ENCODE data around the gene GNB1.

The GNB1 gene

DNA sequence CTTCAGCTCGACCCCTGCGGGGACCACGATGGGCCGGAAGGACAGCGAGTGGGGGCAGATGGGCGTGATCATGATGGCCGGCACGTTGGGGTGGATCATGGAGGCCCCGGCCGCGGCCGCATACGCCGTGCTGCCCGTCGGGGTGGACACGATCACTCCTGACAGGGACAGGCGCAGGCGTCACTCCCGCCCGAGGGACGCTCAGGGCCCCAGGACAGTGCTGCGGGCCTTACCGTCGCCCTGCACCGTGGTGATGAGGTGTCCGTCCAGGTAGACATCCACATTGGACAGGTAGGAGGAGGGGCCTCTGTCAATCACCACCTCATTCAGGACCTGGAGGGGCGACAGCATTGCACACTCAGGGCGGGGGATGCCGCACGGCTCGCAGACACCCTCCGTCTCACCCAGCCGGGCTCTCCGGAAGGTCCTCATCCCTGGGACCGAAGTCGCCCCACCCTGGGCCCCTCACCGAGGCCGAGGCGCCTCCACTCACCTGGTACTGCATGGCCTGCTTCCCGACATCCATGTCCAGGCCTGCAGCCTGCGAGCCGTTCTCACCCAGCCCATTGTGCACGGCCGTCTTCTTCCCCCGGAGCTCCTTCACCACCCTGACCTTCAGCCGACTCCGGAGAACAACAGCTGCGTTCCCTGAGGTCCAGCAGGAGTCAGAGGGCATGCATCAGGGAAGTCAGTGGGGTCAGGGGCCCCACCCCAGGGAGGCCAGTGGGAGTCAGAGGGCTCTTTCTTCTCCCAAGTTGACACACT lies 136.7 kb downstream of the GNB1 start:
- TF ChIP-seq MAX (IDR thresholded peaks at IDR 0.05): no peak
- TF ChIP-seq NFIC (IDR thresholded peaks at IDR 0.05): no peak
- no peak for TF ChIP-seq FOXM1 (IDR thresholded peaks at IDR 0.05; ENCODE audit: borderline replicate concordance, low read depth)
- TF ChIP-seq CREB1 (IDR thresholded peaks at IDR 0.05; ENCODE audit: low read depth): no peak
- TF ChIP-seq, protein P1, sequence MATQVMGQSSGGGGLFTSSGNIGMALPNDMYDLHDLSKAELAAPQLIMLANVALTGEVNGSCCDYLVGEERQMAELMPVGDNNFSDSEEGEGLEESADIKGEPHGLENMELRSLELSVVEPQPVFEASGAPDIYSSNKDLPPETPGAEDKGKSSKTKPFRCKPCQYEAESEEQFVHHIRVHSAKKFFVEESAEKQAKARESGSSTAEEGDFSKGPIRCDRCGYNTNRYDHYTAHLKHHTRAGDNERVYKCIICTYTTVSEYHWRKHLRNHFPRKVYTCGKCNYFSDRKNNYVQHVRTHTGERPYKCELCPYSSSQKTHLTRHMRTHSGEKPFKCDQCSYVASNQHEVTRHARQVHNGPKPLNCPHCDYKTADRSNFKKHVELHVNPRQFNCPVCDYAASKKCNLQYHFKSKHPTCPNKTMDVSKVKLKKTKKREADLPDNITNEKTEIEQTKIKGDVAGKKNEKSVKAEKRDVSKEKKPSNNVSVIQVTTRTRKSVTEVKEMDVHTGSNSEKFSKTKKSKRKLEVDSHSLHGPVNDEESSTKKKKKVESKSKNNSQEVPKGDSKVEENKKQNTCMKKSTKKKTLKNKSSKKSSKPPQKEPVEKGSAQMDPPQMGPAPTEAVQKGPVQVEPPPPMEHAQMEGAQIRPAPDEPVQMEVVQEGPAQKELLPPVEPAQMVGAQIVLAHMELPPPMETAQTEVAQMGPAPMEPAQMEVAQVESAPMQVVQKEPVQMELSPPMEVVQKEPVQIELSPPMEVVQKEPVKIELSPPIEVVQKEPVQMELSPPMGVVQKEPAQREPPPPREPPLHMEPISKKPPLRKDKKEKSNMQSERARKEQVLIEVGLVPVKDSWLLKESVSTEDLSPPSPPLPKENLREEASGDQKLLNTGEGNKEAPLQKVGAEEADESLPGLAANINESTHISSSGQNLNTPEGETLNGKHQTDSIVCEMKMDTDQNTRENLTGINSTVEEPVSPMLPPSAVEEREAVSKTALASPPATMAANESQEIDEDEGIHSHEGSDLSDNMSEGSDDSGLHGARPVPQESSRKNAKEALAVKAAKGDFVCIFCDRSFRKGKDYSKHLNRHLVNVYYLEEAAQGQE (IDR thresholded peaks at IDR 0.05; ENCODE audit: low read depth): no peak

DNA sequence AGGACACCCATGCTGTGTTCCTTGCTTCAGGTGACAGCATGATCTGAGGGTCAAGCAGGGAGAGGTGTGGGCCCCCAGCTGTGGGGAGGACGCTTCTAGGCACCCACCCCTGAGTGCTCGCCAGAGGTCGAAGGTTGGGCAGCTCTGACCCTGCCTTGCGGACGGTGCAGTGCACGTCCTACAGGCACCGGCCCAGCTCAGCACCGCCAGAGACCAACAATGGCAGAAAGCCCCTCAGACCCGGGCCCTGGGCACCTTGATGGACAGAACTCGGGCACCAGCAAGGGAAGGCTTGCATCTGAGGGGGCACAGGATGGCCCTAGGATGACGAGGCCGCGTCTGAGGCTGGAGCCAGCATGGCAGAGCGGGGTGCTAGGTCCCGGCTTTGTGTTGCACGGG lies 137.3 kb downstream of the GNB1 start:
- no peak for TF ChIP-seq ZBTB7A (IDR thresholded peaks at IDR 0.05; ENCODE audit: low read depth)
- no peak for TF ChIP-seq TCF12 (IDR thresholded peaks at IDR 0.05; ENCODE audit: low read depth)
- TF ChIP-seq TEAD4 (IDR thresholded peaks at IDR 0.05): no peak
- no peak for TF ChIP-seq EGR1 (IDR thresholded peaks at IDR 0.05)

DNA sequence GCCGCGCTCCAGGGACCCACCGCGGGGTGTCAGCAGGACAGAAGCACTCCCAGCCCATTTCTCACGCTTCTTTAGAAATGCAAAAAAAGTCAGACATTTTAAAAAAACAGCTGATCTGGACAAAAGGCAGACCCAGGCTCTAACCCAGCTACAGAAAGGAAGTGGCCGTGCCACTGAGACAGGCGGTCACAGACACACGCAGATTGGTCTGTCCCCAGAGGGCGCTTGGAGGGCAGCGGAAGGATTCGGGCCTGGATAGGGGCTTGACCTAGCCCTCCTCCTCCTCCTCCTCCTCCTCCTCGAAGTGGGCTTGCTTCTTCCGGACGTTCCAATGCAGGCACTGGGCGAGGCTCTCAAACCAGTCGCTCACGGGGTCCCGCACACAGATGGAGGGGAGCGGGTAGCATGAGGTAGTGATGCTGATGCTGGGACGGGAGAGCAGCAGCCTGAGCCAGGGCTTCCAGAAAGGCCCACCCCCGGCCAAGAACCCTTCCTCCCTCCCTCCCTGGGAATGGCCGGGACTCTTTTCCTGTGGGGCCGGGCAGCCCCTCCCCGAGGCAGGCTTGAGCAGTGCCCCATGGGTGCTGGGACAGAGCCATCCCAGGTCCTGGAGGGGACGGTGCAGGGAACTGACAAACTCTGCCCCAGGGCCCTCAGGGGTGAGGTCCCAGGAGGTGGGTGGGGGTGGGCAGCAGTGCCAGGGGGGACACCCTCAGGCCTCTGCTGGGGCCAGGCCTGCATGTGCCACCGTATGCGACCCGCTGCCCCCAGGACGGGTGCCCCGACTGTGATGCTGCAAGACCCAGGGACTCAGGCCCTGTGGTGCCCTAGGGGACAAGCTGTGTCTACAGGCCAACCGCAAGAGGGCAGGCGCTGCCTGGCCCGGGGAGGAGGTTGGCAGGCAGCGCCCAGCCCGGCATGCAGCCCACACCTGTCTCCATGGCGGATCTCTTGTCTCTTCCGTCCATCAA lies 138.0 kb downstream of the GNB1 start:
- no peak for TF ChIP-seq EGR1 (IDR thresholded peaks at IDR 0.05)

DNA sequence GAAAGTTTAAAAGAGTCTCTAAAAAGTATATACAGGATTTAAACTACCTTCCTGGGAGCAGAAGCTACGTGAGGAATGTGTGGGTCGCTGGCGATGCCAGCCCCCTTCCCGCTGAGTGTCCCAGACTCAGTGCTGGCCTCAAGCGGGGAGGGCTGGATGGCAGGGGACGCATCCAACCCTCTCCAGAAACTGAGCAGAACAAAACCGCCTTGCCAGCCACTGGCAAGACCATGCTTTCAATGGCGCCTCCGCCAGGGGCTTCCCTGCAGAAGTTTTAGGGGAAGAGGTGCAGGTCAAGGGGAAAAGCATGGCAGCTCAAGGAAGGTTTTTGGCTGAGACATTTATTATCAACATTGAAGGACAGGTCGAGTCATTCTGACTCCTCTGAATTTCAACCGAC lies 138.7 kb downstream of the GNB1 start:
- TF ChIP-seq, protein P2, sequence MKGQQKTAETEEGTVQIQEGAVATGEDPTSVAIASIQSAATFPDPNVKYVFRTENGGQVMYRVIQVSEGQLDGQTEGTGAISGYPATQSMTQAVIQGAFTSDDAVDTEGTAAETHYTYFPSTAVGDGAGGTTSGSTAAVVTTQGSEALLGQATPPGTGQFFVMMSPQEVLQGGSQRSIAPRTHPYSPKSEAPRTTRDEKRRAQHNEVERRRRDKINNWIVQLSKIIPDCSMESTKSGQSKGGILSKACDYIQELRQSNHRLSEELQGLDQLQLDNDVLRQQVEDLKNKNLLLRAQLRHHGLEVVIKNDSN (IDR thresholded peaks at IDR 0.05): no peak
- TF ChIP-seq TCF12 (IDR thresholded peaks at IDR 0.05; ENCODE audit: low read depth) (no peak), MAX (IDR thresholded peaks at IDR 0.05) (no peak), NFIC (IDR thresholded peaks at IDR 0.05) (no peak), TEAD4 (IDR thresholded peaks at IDR 0.05) (no peak), YY1 (IDR thresholded peaks at IDR 0.05; ENCODE audit: low read depth) (no peak), ZBTB7A (IDR thresholded peaks at IDR 0.05; ENCODE audit: low read depth) (no peak), FOXM1 (IDR thresholded peaks at IDR 0.05; ENCODE audit: borderline replicate concordance, low read depth) (no peak), EP300 (IDR thresholded peaks at IDR 0.05; ENCODE audit: borderline replicate concordance) (no peak), CEBPB (IDR thresholded peaks at IDR 0.05) (no peak), TAF1 (IDR thresholded peaks at IDR 0.05; ENCODE audit: low read depth) (no peak)

DNA sequence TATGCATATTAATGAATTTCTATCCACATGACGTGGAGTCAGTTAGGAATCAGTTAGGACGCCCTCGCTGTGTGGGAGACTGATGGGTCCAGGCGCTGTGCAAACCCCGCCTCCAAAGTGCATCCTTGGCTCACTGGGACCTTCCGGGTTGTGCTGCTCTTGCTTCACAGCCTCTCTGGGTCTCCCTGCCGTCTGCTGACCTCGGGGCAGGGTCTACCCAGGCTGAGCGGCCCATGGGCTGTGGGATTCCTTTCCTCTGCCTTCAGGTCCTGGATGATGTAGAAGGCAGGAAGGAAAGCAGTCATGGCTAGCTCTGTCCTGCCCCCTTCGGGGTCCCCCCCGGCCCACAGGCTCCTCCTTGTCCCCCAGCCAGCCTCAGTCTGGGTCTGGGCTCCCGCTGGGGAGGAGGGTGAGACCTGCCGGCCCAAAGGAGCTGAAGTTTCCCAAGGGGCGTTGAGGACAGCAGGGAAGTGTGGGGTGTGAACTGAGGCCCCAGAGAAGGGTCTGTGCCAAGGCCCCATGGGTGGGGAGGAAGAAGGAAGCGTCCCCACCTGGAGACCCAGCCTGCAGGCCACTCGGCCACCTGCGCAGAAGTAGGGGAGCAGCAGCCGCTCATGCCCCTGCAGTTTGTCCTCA lies 142.1 kb downstream of the GNB1 start:
- TF ChIP-seq, protein P2 (IDR thresholded peaks at IDR 0.05): no peak
- TF ChIP-seq TEAD4 (IDR thresholded peaks at IDR 0.05): no peak
- no peak for TF ChIP-seq YY1 (IDR thresholded peaks at IDR 0.05; ENCODE audit: low read depth)
- no peak for TF ChIP-seq FOXM1 (IDR thresholded peaks at IDR 0.05; ENCODE audit: borderline replicate concordance, low read depth)

- peak; percentile 33; the same call in 1 of the 2 replicates for TF ChIP-seq EGR1 (IDR thresholded peaks at IDR 0.05)
- peak; percentile 52; the same call in 1 of the 2 replicates for TF ChIP-seq TAF1 (IDR thresholded peaks at IDR 0.05; ENCODE audit: low read depth)
- peak; percentile 71 for TF ChIP-seq MAX (IDR thresholded peaks at IDR 0.05)
- TF ChIP-seq CREB1 (IDR thresholded peaks at IDR 0.05; ENCODE audit: low read depth): 0 out of 2 replicates have a peak, but pooled peaks have one; percentile 11
- TF ChIP-seq EP300 (IDR thresholded peaks at IDR 0.05; ENCODE audit: borderline replicate concordance): peak; percentile 70
- TF ChIP-seq TCF12 (IDR thresholded peaks at IDR 0.05; ENCODE audit: low read depth): 0 out of 2 replicates have a peak, but pooled peaks have one; percentile 17
These were observed 145.0 kb downstream of the GNB1 start for GRCh38 chr1:1745651-1746565.
